Stimulated activated CD4-positive, alpha-beta T cell treated with anti-CD3 and anti-CD28 coated beads, TNF-alpha, amount 100 ng/mL, for 24 hours (primary cell): ENCODE results near the gene OGFR.
A peak's percentile ranks its signal among the peaks of the same experiment; 100 is the strongest.

Source experiments
- DNase-seq, 3 experiments: peaks; one replicate each; pipeline ENCODE4 v3.0.0-alpha.2; 2020; ENCODE audit warnings: low read depth in 3 of 3

The OGFR gene

DNA sequence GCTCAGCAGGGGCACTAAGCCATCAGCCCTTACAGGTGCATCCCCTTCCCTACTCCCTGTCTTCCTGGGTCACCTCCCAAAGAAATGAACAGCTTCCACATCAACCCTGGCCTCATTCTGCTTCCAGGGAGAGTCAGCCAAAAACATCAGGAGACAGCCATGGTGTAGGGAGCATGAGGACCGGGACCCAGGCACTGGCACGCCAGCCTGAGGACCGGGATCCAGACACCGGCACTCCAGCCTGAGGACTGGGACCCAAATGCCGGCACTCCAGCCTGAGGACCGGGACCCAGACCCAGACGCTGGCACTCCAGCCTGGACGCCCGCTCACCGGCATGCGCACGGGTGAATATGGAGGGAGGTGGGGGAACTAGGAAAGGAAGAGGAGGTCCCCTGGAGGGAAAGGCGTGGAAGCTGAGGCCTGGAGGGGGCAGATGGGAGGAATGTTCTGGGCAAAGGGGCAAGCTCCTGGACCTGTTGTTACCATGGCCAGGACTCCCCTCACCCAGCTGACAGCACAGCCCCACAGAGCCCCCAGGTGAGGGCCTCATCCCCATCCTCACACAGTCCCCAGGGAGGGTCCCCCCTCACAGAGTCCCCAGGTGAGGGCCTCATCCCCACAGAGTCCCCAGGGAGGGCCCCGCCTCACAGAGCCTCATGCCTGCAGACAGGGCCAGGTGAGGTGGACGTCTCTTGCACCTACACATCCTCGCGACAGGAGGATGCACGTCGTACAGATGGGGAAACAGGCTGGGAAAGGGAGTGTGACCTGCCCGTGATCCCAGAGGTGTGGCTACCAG lies 34.3 kb upstream of the OGFR start:
- DNase-seq, result no peak

DNA sequence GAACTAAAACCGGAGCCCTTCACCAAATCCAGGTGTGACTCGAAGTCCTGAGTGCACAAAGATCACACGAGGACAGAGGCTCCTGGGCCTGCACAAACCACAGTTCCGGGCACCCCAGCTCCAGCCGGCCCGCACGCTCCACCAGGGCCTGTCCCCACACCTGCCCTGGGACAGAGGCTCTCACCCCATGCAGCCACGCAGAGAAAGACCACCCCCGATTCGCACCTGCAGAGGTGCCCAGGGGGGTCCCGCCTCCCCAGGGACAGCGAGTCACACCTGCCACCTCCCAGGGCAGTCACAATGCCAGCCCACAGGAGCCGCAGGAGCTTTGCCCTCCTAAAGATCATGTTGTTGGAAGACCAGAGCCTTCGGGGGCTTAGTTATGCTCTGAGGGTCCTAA lies 33.7 kb upstream of the OGFR start:
- no peak for DNase-seq

DNA sequence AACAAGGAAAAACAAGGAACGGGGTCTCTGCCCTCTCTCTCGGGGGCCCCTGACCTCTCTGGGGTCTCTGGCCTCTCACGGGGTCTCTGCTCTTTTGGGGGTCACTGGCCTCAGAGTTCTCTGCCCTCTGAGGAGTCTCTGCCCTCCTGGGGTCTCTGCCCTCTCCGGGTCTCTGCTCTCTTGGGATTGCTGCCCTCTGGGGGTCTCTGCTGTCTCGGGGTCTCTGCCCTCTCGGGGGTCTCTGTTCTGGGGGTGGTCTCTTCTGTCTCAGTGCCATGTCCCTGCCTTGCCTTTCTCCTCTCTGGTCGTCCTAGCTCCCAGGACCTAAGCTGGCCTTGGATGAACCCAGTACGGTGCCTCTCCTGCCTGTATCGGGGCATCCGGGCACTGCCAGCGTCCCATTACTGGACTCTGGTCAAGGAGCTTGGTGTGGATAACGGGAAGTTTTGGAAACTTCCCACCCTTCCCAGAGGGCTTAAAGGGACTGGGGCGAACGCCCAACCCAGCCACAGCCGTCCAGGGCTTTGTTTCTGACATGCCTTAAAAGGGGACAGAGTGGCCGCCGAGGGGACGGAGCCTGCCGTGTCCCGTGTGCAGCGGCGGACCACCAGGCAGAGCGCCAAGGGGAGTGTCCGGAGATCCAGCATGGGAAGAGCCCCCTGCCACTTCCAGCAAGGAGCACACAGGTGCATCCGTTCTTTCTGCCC lies 33.1 kb upstream of the OGFR start:
- no peak for DNase-seq

DNA sequence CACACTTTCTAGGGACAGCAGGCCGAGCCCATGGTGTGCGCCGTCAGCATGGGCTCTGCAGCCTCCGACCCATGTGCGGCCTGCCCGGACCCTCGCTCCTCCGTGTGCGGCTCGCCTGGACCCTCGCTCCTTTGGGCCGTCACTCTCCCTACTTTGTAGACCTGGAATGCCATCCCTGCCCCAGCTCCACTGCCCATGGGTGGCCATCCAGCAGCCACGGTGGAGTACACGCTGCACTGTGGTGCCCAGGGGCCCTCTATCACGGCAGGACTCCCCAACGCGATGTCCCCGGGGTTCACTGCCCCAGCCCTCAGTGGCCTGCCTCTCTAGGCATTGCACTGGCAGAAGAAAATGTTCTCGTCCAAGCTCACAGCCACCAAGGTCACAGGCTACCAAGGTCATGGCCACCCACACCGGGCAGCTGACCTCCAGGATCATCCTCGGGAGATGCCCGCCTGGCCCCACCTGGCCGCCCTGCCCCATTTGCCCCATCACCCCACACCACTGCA lies 32.5 kb upstream of the OGFR start:
- DNase-seq, result no peak

DNA sequence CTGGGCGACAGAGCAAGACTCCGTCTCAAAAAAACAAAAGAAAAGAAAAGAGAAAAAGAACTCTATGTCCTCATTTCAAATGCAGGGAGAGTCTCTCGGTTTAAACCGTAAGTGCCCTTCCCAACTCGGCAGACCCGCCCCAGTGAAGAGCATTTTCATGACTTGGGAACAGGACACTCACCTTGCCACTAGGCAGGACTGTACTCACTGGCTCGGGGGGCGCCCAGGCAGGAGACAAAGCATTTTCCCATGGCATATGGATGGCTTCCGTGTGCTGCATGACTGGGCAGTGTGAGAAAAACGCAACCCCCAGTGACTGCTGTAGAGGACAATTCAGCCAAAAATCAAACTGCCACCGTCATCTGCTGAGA lies 32.0 kb upstream of the OGFR start:
- DNase-seq, result no peak

DNA sequence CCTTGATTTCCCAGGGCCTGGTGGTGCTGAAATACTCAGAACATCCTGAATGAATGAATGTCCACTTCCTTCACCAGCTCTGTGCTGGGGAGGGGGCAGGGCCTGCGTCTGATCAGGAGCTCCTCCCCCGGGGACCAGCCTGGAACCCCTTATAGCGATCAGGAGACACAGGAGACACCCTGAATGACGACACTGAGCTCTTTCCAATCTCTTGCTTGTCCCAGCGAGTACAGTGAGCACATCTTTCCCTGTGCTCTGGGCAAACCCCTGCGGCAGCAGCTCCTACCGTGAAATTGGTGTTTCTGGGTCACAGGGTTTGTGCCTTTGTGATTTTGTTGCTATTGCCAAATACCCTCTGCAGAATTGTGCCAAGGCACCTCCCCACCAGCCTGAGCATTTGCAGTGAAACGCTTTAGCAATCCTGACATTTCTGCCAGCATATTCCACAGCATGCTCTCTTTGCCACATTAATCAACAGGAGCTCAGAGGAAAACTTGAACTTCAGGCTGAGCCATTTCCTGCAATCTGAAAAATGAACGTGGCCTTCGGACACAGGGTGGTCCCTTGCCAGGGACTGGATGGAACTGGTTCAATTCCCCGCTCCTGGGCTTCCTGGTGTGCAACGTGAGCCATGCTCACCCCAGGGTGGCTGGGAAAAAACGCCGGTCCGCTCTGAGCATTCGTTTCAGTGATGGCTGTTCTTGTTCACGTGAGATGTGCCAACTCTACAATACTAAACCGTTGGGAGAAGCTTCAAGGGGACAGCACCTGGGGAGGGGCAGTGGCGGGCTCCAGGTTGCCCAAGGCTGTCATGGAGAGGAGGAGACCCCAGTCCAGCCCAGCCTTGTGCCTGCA lies 31.4 kb upstream of the OGFR start:
- no peak for DNase-seq

DNA sequence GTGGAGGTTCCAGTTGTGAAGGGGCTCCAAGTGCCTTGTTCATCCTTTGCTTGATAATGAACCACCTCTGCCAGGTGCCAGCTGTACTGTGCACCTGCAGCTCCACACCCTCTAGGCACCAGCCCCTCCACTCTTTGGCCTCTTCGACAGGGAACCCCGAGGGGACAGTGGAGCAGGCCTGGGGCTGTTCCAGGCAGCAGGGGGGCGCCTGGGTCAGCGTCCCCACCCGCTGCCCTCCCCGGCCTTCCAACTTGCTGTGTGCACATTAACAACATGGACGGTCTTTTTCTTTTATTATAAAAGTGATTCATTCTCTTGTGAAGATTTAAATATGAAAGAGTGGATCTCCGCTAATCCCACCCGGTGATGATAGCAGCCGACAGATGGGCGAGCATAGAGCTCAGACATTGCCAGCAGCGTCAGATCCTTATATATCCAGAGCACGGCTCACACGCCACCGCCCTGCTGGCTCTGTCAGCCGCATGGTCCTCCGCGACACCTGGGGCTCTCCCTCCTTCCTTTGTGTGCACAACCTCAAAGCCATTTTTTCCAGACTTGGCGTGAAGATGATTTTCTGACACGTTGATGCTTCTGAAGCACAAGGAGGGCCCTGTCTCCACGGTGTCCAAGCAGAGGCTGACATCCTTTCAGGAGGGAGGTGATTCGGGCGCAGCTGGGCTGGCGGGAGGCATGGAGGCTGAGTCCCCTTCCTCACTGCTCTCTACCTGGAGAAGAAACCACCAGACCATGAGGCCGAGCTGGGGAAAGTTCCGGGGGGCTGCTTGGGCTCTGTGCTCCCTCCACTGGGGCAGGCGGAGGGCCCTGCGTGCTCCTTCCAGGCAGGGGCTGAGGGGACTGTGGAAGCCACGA lies 30.6 kb upstream of the OGFR start:
- DNase-seq, result no peak

DNA sequence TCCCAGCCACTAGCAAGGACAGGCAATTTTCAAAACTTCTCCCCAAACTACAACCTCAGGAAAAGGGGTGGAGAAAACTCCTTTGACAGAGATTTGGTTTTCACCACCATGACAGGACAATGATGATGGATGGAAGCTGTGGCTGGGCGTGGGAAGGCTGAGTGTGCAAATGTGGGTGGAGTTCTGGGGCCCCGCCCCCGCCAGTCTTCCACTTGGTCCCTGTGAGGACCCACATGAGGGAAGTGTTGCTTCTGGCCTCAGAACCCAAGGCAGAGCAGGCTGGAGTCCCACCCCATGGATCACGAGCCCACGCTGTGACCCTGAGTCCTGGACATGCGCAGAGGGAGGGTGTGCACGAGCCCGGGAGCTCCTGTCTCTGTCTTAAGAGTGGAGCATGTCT lies 29.9 kb upstream of the OGFR start:
- DNase-seq, result peak in 1 of 3 experiments; percentile 43

DNA sequence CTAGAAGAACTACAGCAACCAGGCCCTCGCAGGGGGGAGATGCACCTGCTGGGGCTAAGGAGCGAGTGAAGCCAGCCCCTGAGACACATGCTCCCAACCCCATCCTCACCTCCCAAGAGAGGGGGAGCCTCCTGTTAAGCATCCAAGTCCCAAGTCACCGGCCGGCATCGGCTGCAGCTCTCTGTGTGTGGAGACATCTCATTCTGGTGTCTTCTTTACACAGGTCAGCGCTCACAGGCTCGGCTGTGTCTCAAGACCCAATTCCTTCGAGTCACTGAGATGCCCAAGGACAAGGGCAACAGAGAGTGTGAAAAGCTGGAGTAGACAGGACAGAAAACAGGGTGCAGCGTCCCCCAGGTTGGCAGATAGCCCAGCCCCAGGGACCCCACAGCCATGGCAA lies 29.4 kb upstream of the OGFR start:
- DNase-seq, result no peak

DNA sequence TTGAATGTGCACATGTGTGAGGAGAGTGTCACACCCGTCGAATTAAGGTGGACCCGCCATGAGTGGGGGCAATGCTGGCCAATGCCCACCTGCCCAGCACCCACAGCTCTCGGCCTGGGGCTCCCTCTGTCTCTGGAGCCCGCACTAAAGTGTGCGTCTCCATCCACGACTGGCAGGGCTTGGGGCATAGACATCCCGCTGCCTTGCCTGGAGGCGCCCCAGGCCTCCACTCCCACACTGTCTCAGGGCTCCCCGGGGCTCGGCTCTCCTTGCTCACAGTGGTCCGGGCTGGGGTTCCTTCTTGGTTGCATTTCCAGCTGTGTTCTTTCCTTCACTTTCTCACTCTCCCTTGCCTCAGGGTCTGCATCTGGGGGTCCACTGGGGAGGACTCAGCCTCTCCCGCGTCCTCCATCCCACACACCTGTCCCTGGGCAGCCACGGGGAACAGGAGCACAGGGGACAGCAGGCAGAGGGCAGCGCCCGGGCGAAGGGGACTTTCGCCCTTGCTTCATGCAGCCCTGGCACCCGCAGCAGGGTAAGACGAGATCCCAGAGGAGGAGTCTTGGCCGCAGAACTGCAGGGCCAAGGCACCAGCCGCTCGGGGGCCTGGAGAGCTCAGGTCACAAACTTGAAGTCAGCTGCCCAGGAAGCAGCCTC lies 28.5 kb upstream of the OGFR start:
- no peak for DNase-seq

DNA sequence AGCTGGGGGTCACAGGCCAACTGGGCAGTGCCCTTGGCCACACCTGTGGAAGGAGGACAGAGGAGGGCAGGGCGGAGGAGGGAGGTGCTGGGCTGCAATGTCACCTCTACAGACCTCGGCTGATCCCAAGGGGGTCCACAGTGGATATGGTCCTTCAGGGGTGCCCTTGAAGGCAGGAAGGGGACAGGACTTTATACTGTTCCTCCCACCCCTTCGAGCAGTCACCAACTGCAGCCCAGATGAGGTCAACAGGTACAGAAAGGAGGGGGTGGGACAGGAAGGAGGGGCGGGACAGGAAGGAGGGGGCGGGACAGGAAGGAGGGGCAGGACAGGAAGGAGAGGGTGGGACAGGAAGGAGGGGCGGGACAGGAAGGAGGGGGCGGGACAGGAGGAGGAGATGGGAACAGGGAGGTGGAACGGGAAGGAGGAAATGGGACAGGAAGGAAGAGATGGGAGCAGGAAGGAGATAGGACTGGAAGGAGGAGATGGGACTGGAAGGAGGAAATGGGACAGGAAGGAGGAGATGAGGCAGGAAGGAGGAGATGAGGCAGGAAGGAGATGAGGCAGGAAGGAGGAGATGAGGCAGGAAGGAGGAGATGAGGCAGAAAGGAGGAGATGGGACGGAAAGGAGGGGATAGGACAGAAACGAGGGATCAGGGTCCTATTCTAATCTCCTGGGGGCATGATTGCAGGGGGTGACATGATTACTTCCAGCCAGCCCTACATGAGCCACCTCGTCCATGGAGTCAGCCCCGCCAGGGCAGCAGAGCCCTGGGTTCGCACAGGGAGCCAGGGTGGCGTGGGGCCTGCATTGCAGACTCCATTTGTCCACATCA lies 27.7 kb upstream of the OGFR start:
- DNase-seq, result peak; percentile 23 to 69 (median 36)

DNA sequence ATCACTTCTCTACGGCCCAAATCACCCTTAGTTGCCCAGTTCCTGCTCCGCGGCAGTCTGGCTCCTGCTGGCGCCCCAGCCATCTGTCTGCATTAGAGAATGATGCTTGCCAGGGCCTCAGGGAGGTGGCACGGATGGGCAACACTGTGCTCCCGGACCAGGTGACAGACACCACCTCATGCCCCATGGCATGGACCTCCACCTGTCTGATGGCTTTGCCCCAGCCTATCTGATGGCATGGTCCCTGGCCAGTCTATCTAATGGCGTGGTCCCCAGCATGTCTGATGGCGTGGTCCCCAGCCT lies 27.2 kb upstream of the OGFR start:
- no peak for DNase-seq

DNA sequence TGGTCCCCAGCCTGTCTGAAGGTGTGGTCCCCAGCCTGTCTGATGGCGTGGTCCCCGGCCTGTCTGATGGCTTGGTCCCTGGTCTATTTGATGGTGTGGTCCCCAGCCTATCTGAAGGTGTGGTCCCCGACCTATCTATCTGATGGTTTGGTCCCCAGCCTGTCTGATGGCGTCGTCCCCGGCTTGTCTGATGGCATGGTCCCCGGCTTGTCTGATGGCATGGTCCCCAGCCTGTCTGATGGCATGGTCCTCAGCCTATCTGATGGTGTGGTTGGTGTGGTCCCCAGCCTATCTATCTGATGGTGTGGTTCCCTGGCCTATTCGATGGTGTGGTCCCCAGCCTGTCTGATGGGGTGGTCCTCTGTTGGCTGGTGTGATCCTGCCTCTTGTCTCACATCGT lies 26.6 kb upstream of the OGFR start:
- DNase-seq, result no peak

DNA sequence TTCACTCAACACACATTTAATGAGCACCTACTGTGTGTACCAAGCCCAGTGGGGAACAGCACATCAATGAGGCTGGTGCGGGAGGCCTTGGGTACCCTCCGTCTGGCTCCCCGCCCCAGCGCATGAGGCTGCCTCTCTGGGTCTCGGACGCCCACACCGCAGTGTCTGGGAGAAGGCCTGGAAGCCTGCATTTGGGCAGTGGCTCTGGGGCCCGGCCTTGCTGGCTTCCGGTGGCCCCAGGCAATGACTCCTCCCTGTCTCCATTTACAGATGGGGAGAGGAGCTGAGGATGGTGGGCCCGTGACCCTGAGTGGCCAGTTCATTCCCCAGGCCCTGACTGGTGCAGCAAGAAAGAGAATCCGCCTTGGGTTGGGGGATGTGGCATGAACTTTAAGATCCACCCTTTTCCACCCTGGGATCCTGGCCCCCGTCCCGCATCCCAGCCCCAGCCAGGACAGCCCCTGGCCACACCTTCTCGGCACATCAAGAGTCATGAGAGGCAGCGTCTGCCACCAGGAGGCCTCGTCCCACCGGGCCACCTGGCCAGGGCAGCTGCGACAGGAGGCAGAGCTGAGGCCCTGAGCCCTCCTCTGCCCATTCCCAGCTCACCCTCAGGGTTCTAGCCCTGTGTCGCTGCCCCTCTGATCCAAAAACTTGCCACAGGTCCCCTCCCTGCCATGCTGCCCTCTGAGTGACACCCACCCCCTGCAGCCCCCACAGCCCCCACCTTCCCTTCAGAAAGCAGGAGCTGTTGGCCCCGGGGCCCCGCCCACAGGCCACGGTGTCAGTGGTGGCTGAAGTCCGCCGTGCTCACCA lies 25.8 kb upstream of the OGFR start:
- no peak for DNase-seq

DNA sequence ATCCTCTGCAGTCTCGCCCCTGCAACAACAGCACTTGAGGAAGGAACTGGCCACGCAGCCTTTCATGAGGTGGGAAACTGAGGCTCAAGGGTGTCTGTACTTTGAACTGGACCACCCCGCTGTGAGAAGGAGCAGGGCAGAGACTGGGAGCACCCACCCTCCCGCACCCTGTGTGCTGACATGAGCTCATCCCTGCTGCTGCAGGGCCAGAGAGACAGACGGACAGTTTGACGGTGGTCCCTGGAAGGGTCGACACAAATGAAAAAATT lies 25.3 kb upstream of the OGFR start:
- DNase-seq, result no peak

DNA sequence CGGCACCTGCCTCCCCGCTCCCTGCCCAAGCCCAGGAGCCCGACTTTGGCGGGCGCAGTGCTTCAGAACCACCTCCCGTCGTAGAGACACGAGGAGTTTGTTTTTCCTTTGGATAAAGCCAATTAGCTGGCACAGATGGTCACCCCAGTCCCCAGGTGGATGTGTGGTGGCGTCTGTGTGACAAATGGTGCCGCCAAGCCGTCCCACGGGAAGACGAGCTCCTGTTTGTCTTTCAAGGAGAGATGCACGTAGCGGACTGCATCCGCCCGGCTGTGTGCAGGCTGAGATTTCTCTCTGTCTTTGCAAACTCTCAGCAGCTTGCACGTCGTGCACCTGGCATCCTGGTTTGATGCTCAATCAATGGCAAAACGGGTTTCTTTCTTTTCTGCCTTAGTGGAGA lies 24.4 kb upstream of the OGFR start:
- no peak for DNase-seq

DNA sequence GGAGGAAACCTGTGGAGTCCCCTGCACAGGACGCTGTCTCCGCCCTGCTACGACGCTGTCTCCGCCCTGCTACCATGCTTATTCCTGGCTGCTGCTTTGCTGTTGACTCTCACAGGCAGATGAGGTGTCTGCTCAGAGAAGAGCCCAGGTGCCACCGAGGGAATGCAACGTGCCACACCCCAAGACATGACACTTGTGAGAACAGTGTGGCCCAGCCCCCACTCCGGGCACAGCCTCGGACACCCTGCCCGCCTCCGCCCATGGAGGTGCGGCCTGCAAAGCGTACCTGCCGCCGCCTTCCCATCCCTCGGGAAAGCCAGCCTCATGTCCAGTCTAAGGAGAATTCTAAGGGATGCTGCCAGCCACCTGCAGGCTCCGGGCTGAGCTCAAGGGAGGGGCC lies 23.9 kb upstream of the OGFR start:
- no peak for DNase-seq

DNA sequence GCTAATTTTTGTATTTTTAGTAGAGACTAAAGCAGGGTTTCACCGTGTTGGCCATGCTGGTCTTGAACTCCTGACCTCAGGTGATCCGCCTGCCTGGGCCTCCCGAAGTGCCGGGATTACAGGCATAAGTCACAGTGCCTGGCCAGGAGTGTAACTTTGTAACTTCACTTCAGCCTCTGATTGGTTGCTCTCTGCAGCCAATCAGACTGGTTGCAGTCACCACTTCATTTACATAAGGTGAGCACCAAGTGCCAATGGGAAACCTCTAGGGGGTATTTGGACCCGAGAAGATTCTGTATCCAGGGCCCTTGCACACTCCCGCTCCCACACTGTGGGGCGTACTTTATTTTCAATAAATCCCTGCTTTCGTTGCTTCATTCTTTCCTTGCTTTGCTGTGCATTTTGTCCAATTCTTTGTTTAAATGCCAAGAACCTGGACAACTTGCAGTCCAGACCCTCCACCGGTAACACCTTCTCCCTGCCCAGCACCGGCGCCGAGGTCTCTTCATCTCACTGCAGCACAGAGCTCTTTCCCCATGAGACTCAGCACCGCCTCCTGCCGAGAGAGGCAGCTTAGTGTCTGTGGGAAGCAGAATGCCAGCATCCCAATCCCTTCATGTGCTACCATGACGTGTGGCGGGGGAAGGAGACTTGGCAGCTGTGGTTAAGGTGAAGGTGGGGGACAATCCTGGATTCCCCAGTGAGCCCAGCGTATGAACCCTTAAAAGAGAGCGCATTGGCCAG lies 22.3 kb upstream of the OGFR start:
- no peak for DNase-seq

DNA sequence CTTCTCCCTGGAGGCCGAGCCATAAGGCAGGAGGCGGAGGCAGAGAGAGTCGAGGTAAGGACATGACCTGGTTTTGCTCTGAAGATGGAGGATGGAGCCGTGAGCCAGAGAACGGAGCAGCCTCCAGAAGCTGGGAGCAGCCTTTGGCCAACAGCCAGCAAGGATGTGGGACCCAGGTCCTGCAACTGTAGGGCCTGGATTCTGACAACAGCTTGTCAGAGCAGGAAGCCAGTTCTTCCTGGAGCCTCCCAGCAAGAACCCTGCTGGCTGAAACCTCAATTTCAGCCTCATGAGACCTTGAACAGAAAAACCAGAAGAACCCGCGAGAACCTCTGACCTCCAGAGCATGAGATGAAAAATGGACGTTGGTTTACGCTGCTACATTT lies 21.7 kb upstream of the OGFR start:
- no peak for DNase-seq
